H9 (cell line): ENCODE results near the gene NEK6. TPM values are rescaled to one million over a fixed set of nuclear protein-coding genes. Genes with fewer than 3 reads are reported as not detected.

ENCODE experiments used
- DNase-seq: peaks from one replicate; pipeline ENCODE4 v3.0.0-alpha.2; 2017
- H2AFZ ChIP-seq: one replicate; pipeline ENCODE4 v1.6.1; 2013; ENCODE audit warnings: mild to moderate bottlenecking, low read length, control low read depth, moderate library complexity
- H2AK5ac ChIP-seq: 2 replicates; pipeline ENCODE4 v1.6.1; 2013; ENCODE audit warnings: low read length, control low read depth, mixed read lengths; ENCODE audit not compliant: insufficient read length
- H2BK120ac ChIP-seq: one replicate; pipeline ENCODE4 v1.6.1; 2013; ENCODE audit warnings: low read depth, mild to moderate bottlenecking, low read length, control low read depth, inconsistent platforms; ENCODE audit not compliant: poor library complexity, severe bottlenecking
- H2BK12ac ChIP-seq: 2 replicates; pipeline ENCODE4 v1.6.1; 2013; ENCODE audit warnings: low read length, control low read depth, mixed read lengths, low read depth; ENCODE audit not compliant: insufficient read length
- H2BK15ac ChIP-seq: 2 replicates; pipeline ENCODE4 v1.6.1; 2013; ENCODE audit warnings: low read depth, low read length, control low read depth
- H2BK20ac ChIP-seq: one replicate; pipeline ENCODE4 v1.6.1; 2013; ENCODE audit warnings: low read depth, mild to moderate bottlenecking, low read length, control low read depth, inconsistent platforms; ENCODE audit not compliant: poor library complexity, severe bottlenecking
- H2BK5ac ChIP-seq: 2 replicates; pipeline ENCODE4 v1.6.1; 2013; ENCODE audit warnings: low read length, control low read depth, mixed read lengths; ENCODE audit not compliant: insufficient read length
- H3K14ac ChIP-seq: 2 replicates; pipeline ENCODE4 v1.6.1; 2013; ENCODE audit warnings: low read length, control low read depth; ENCODE audit not compliant: insufficient read depth
- H3K18ac ChIP-seq: 2 replicates; pipeline ENCODE4 v1.6.1; 2013; ENCODE audit warnings: low read depth, mild to moderate bottlenecking, mixed read lengths, low read length, control low read depth; ENCODE audit not compliant: insufficient read length
- H3K23ac ChIP-seq: 2 replicates; pipeline ENCODE4 v1.6.1; 2013; ENCODE audit warnings: low read length, control low read depth, mixed read lengths, low read depth; ENCODE audit not compliant: insufficient read length
- H3K23me2 ChIP-seq: 2 replicates; pipeline ENCODE4 v1.6.1; 2013; ENCODE audit warnings: low read depth, mild to moderate bottlenecking, mixed read lengths, low read length, control low read depth; ENCODE audit not compliant: insufficient read length, poor library complexity, severe bottlenecking
- H3K27ac ChIP-seq: 2 replicates; pipeline ENCODE4 v1.5.1; 2013; ENCODE audit warnings: low read length, control low read depth, mixed read lengths, low read depth; ENCODE audit not compliant: insufficient read length
- H3K27me3 ChIP-seq: 2 replicates; pipeline ENCODE4 v1.6.1; 2013; ENCODE audit warnings: low read length, control low read depth, inconsistent platforms; ENCODE audit not compliant: insufficient read depth
- H3K4ac ChIP-seq: 2 replicates; pipeline ENCODE4 v1.6.1; 2013; ENCODE audit warnings: low read depth, mild to moderate bottlenecking, control low read depth, inconsistent platforms, low read length, moderate library complexity
- H3K4me1 ChIP-seq: 2 replicates; pipeline ENCODE4 v1.6.1; 2013; ENCODE audit warnings: low read length, control low read depth, inconsistent platforms; ENCODE audit not compliant: insufficient read depth
- H3K4me2 ChIP-seq: 2 replicates; pipeline ENCODE4 v1.6.1; 2013; ENCODE audit warnings: low read length, control low read depth, mixed read lengths; ENCODE audit not compliant: insufficient read length, insufficient read depth
- H3K56ac ChIP-seq: 2 replicates; pipeline ENCODE4 v1.6.1; 2013; ENCODE audit warnings: low read depth, mild to moderate bottlenecking, mixed read lengths, low read length, control low read depth; ENCODE audit not compliant: insufficient read length
- H3K79me1 ChIP-seq: 2 replicates; pipeline ENCODE4 v1.6.1; 2013; ENCODE audit warnings: low read depth, mild to moderate bottlenecking, moderate library complexity, low read length, control low read depth, inconsistent platforms; ENCODE audit not compliant: insufficient read depth, poor library complexity, severe bottlenecking
- H3K79me2 ChIP-seq: 2 replicates; pipeline ENCODE4 v1.6.1; 2013; ENCODE audit warnings: low read length, control low read depth, inconsistent platforms; ENCODE audit not compliant: insufficient read depth
- H3K9ac ChIP-seq: 2 replicates; pipeline ENCODE4 v1.6.1; 2013; ENCODE audit warnings: low read length, control low read depth, mixed read lengths; ENCODE audit not compliant: insufficient read length; ENCODE audit errors: extremely low read depth
- H3K9me3 ChIP-seq: one replicate; pipeline ENCODE4 v1.6.1; 2013; ENCODE audit warnings: low read depth, low read length, inconsistent platforms; ENCODE audit not compliant: control insufficient read depth
- H3T11ph ChIP-seq: one replicate; pipeline ENCODE4 v1.6.1; 2013; ENCODE audit warnings: mild to moderate bottlenecking, low read length, control low read depth, inconsistent platforms
- H4K20me1 ChIP-seq: one replicate; pipeline ENCODE4 v1.6.1; 2013; ENCODE audit not compliant: control insufficient read depth, insufficient read length, insufficient read depth
- H4K5ac ChIP-seq: 2 replicates; pipeline ENCODE4 v1.6.1; 2013; ENCODE audit warnings: low read depth, mild to moderate bottlenecking, mixed read lengths, low read length, control low read depth; ENCODE audit not compliant: insufficient read length
- H4K8ac ChIP-seq: replicated peaks from 2 replicates; pipeline ENCODE4 v1.6.1; 2013; ENCODE audit warnings: low read length, control low read depth, mixed read lengths, low read depth; ENCODE audit not compliant: insufficient read length
- H4K91ac ChIP-seq: 2 replicates; pipeline ENCODE4 v1.6.1; 2013; ENCODE audit warnings: low read depth, mild to moderate bottlenecking, moderate library complexity, mixed read lengths, low read length, control low read depth; ENCODE audit not compliant: insufficient read length
- H3K27ac Mint-ChIP-seq, 3 experiments: 2 replicates in 2 of 3; 3 replicates in 1 of 3; pipeline ENCODE4 v1.8.0; 2020 to 2021; ENCODE audit warnings: mixed read lengths in 3 of 3, mild to moderate bottlenecking in 1 of 3, moderate library complexity in 1 of 3
- H3K27me3 Mint-ChIP-seq: 2 replicates; pipeline ENCODE4 v1.8.0; 2021; ENCODE audit warnings: low read depth, mild to moderate bottlenecking, moderate library complexity, mixed read lengths
- H3K36me3 Mint-ChIP-seq, 3 experiments: 2 replicates in 2 of 3; 3 replicates in 1 of 3; pipeline ENCODE4 v1.8.0; 2020 to 2021; ENCODE audit warnings: low read depth in 3 of 3, mixed read lengths in 3 of 3; ENCODE audit not compliant: insufficient read depth in 1 of 3
- H3K4me1 Mint-ChIP-seq, 2 experiments: 2 replicates each; pipeline ENCODE4 v1.8.0; 2020; ENCODE audit warnings: mixed read lengths in 2 of 2
- H3K4me3 Mint-ChIP-seq, 2 experiments: 2 replicates in 1 of 2; 3 replicates in 1 of 2; pipeline ENCODE4 v1.8.0; 2020 to 2021; ENCODE audit warnings: mild to moderate bottlenecking in 2 of 2, mixed read lengths in 2 of 2, moderate library complexity in 1 of 2
- H3K9me3 Mint-ChIP-seq, 2 experiments: 2 replicates in 1 of 2; 3 replicates in 1 of 2; pipeline ENCODE4 v1.8.0; 2020; ENCODE audit warnings: mild to moderate bottlenecking in 2 of 2, mixed read lengths in 2 of 2, moderate library complexity in 1 of 2
- WGBS: extraction: QIAGEN DNeasy Blood & Tissue Kit; methylation state at CpG from one replicate; pipeline ENCODE4 v1.1.7; 2013; ENCODE audit warnings: missing lambda C conversion rate, low lambda C conversion rate, mixed read lengths; ENCODE audit not compliant: insufficient read length; ENCODE audit errors: extremely low coverage; 5-methylcytosine and 5-hydroxymethylcytosine counted together
- total RNA-seq: library from RNA; stranded (reverse); gene quantifications from 2 replicates; pipeline ENCODE4 v1.2.1, GENCODE V29; 2021
- TF ChIP-seq, protein P1 (sequence below): fragments of 200-600 bp; sonication (generic); conservative IDR thresholded peaks from 3 replicates; pipeline ENCODE4 v1.8.0; 2021; ENCODE audit warnings: antibody characterized with exemption, mild to moderate bottlenecking

NEK6 gene
- total RNA-seq, 1 experiment from 2014 or later, result 14.3 TPM

DNA sequence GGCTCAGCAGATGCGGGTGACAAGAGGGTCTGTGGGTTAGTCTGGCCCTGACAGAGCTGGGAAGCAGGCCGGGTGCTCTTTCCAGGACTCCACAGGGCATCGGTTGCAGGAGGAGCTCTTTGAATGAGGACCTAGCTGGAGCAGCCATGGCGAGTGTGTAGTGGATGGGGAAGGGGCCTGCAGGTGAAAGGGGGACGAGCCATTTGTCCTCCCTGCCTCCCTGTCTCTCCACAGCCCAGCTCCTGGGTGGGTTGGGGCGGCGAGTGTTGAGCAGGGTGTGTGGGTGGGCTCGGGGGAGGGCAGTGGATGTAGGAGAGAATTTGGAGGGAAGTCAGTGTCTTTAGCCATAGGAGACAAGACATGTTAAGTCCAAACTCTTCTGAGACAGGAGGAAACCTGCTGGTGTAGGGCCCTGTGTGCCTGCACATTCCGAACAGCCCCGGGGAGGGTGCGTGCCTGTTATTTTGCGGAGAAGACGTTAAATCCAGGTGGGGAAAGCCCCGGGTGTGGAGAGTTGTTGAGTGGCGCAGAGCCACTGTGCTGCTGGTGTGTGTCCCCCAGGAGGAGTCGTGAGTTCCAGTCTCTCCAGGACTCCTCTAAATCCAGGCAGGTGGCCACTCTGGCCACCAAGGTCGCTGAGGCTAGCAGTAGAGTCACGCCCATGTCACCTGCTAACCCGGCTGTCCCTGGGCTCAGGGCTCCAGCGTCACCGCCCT lies 83.9 kb downstream of the NEK6 start:
- no peaks in the 10 kb centered on the region for H3K79me1 ChIP-seq

More for the DNA sequence above, 83.9 kb downstream of the NEK6 start:
- Mint-ChIP-seq H3K36me3 (peaks cover 13 to 18% (median 17%) of the 10 kb centered on the region in 3 experiments), H3K4me1 (peaks cover 21 to 28% of the 10 kb centered on the region in 2 experiments), H3K27me3 (no peaks in the 10 kb centered on the region; the same call in 1 of the 2 replicates), H3K4me3 (no peak overlapping the region), H3K27ac (peak overlapping the region in 1 of 3 experiments; percentile 77; a peak in 1 of 7 replicates), H3K9me3 (peaks cover 4 to 6% of the 10 kb centered on the region in 2 experiments; a peak in 3 of 5 replicates)
- no peak overlapping the region for H2BK12ac ChIP-seq
- H3K4me1 ChIP-seq, result no peaks in the 10 kb centered on the region; the same call in 1 of the 2 replicates
- H3K18ac ChIP-seq, result no peak overlapping the region
- H2BK15ac ChIP-seq, result no peak overlapping the region
- H3K4ac ChIP-seq, result no peak overlapping the region
- H4K20me1 ChIP-seq, result no peaks in the 10 kb centered on the region
- H4K91ac ChIP-seq, result no peak overlapping the region
- no peak overlapping the region for H2AFZ ChIP-seq
- H4K8ac ChIP-seq, result no peak overlapping the region
- no peak overlapping the region for H2BK5ac ChIP-seq
- no peaks in the 10 kb centered on the region for H3K23me2 ChIP-seq
- TF ChIP-seq, protein P1, sequence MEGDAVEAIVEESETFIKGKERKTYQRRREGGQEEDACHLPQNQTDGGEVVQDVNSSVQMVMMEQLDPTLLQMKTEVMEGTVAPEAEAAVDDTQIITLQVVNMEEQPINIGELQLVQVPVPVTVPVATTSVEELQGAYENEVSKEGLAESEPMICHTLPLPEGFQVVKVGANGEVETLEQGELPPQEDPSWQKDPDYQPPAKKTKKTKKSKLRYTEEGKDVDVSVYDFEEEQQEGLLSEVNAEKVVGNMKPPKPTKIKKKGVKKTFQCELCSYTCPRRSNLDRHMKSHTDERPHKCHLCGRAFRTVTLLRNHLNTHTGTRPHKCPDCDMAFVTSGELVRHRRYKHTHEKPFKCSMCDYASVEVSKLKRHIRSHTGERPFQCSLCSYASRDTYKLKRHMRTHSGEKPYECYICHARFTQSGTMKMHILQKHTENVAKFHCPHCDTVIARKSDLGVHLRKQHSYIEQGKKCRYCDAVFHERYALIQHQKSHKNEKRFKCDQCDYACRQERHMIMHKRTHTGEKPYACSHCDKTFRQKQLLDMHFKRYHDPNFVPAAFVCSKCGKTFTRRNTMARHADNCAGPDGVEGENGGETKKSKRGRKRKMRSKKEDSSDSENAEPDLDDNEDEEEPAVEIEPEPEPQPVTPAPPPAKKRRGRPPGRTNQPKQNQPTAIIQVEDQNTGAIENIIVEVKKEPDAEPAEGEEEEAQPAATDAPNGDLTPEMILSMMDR, result no peak
- H3K9ac ChIP-seq, result no peak overlapping the region
- H3T11ph ChIP-seq, result no peak overlapping the region
- H4K5ac ChIP-seq, result no peak overlapping the region
- no peak overlapping the region for H3K56ac ChIP-seq
- WGBS, result no CpG with 5 or more reads among the region's 21 CpGs
- H3K14ac ChIP-seq, result no peak overlapping the region
- no peak overlapping the region for H3K27ac ChIP-seq
- no peak overlapping the region for H2BK120ac ChIP-seq
- H2BK20ac ChIP-seq, result no peak overlapping the region
- no peaks in the 10 kb centered on the region for H3K79me2 ChIP-seq
- no peak overlapping the region for H3K4me2 ChIP-seq
- DNase-seq, result no peak
- H3K23ac ChIP-seq, result no peak overlapping the region
- H3K9me3 ChIP-seq, result no peaks in the 10 kb centered on the region
- no peaks in the 10 kb centered on the region for H3K27me3 ChIP-seq
- no peak overlapping the region for H2AK5ac ChIP-seq
